IMR-90 (cell line): Measurements from ENCODE around the gene CD70.

ENCODE experiments used
- BHLHE40 ChIP-seq: fragments of 150-350 bp; IDR thresholded peaks from 2 replicates; pipeline ENCODE4 v1.6.1; 2016; ENCODE audit warnings: mild to moderate bottlenecking, low read depth, low read length
- CTCF ChIP-seq: conservative IDR thresholded peaks from 2 replicates; pipeline ENCODE4 v1.5.1; 2012; ENCODE audit warnings: mild to moderate bottlenecking, low read depth, low read length, improper control_type of control experiment
- ELK1 ChIP-seq: fragments of 150-350 bp; IDR thresholded peaks from 2 replicates; pipeline ENCODE4 v1.6.1; 2016; ENCODE audit warnings: low read depth, mild to moderate bottlenecking, low read length, moderate library complexity, borderline replicate concordance
- FOS ChIP-seq: fragments of 150-350 bp; IDR thresholded peaks from 2 replicates; pipeline ENCODE4 v1.6.1; 2016; ENCODE audit warnings: low read depth, low read length
- MXI1 ChIP-seq: IDR thresholded peaks from 2 replicates; pipeline ENCODE4 v1.6.1; 2012; ENCODE audit warnings: low read depth, mild to moderate bottlenecking, low read length, moderate library complexity, borderline replicate concordance
- POLR2A ChIP-seq: IDR thresholded peaks from 2 replicates; pipeline ENCODE4 v1.6.1; 2012; ENCODE audit warnings: mild to moderate bottlenecking, low read depth, low read length
- RAD21 ChIP-seq: IDR thresholded peaks from 2 replicates; pipeline ENCODE4 v1.6.1; 2012; ENCODE audit warnings: low read length, improper control_type of control experiment
- RFX5 ChIP-seq: IDR thresholded peaks from 2 replicates; pipeline ENCODE4 v1.8.0; 2012; ENCODE audit warnings: low read depth, mild to moderate bottlenecking, low read length, moderate library complexity
- SMC3 ChIP-seq: fragments of 150-350 bp; IDR thresholded peaks from 2 replicates; pipeline ENCODE4 v1.6.1; 2016; ENCODE audit warnings: low read depth, mild to moderate bottlenecking, antibody characterized with exemption, low read length, moderate library complexity
- USF2 ChIP-seq: fragments of 150-350 bp; IDR thresholded peaks from 2 replicates; pipeline ENCODE4 v1.6.1; 2017; ENCODE audit warnings: mild to moderate bottlenecking, antibody characterized with exemption, low read length, low read depth

GRCh38 chr19:6579450-6580178 is 11.3 kb downstream of the CD70 start:
- TF ChIP-seq CTCF (no peak), POLR2A (no peak), FOS (no peak), SMC3 (no peak), RAD21 (no peak), MXI1 (no peak), BHLHE40 (no peak), USF2 (no peak), RFX5 (no peak), ELK1 (no peak)
